ENCODE results near the gene VENTX. TPM values are rescaled to one million over a fixed set of nuclear protein-coding genes. Genes with fewer than 3 reads are reported as not detected.

VENTX gene
- total and polyA plus RNA-seq, 7 donors = 0.36 to 1.4 (median 0.83) TPM; not detected in 2

GRCh38 chr10:133190225-133190624, 47.4 kb upstream of the VENTX start:
- Histone ChIP-seq H3K9me3 (peaks cover 0 to 2% (median 0%) of the 10 kb centered on the region in 4 donors), H3K4me3 (no peak overlapping the region), H3K27ac (no peak overlapping the region), H3K27me3 (peaks cover 0 to 29% (median 0%) of the 10 kb centered on the region in 3 donors), H3K36me3 (no peaks in the 10 kb centered on the region), H3K4me1 (no peaks in the 10 kb centered on the region)
- DNase-seq = no peak
- WGBS, 2 donors = 95 to 96% methylated on average over 10 of the region's 10 CpGs
- TF ChIP-seq EP300 (IDR thresholded peaks at IDR 0.05) (no peak), POLR2A (IDR thresholded peaks at IDR 0.05) (no peak), POLR2AphosphoS5 (IDR thresholded peaks at IDR 0.05) (no peak)
- TF ChIP-seq, protein P1, sequence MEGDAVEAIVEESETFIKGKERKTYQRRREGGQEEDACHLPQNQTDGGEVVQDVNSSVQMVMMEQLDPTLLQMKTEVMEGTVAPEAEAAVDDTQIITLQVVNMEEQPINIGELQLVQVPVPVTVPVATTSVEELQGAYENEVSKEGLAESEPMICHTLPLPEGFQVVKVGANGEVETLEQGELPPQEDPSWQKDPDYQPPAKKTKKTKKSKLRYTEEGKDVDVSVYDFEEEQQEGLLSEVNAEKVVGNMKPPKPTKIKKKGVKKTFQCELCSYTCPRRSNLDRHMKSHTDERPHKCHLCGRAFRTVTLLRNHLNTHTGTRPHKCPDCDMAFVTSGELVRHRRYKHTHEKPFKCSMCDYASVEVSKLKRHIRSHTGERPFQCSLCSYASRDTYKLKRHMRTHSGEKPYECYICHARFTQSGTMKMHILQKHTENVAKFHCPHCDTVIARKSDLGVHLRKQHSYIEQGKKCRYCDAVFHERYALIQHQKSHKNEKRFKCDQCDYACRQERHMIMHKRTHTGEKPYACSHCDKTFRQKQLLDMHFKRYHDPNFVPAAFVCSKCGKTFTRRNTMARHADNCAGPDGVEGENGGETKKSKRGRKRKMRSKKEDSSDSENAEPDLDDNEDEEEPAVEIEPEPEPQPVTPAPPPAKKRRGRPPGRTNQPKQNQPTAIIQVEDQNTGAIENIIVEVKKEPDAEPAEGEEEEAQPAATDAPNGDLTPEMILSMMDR (IDR thresholded peaks at IDR 0.05) = no peak
- intact Hi-C loops (cut with DNase I) = no loop called here

- H3K36me3 ChIP-seq = no peaks in the 10 kb centered on the region
- no peaks in the 10 kb centered on the region for H3K4me1 ChIP-seq
- H3K9me3 ChIP-seq = peaks cover 0 to 2% (median 0%) of the 10 kb centered on the region in 4 donors
- intact Hi-C loops (cut with DNase I) = no loop called here
- TF ChIP-seq POLR2AphosphoS5 (IDR thresholded peaks at IDR 0.05) = no peak
- TF ChIP-seq EP300 (IDR thresholded peaks at IDR 0.05) = no peak
- TF ChIP-seq POLR2A (IDR thresholded peaks at IDR 0.05) = no peak
- TF ChIP-seq, protein P1 (IDR thresholded peaks at IDR 0.05) = no peak
- H3K27me3 ChIP-seq = peaks cover 0 to 22% (median 0%) of the 10 kb centered on the region in 3 donors
- H3K4me3 ChIP-seq = no peak overlapping the region
- no peak for DNase-seq
- no peak overlapping the region for H3K27ac ChIP-seq
- WGBS, 2 donors = 87 to 92% methylated on average over 4 of the region's 4 CpGs
Measured at GRCh38 chr10:133191651-133192050, 46.0 kb upstream of the VENTX start.

DNA sequence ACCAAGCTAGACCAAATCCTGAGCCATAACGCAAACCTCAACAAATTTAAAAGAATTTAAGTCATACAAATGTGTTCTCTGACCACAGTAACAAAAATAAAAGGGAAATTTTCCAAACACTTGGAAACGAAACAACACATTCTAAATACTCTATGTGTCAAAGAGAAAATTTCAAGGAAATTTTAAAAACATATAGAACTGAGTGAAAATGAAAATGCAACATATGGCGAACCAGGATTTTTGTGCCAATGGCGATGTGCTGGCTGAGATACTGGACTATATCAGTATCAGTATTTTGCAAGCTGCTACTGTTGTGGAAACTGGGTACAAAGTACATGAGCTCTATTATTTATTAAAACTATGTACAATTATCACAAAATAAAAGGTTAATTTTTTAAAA, 43.5 kb upstream of the VENTX start:
- H3K36me3 ChIP-seq = no peaks in the 10 kb centered on the region
- H3K27ac ChIP-seq = no peak overlapping the region
- no peak for TF ChIP-seq POLR2AphosphoS5 (IDR thresholded peaks at IDR 0.05)
- TF ChIP-seq POLR2A (IDR thresholded peaks at IDR 0.05) = no peak
- TF ChIP-seq, protein P1 (IDR thresholded peaks at IDR 0.05) = no peak
- TF ChIP-seq EP300 (IDR thresholded peaks at IDR 0.05) = no peak
- 78 to 89% methylated on average over 4 of the region's 4 CpGs for WGBS, 2 donors
- no peaks in the 10 kb centered on the region for H3K4me1 ChIP-seq
- DNase-seq = no peak
- intact Hi-C loops (cut with DNase I) = no loop called here
- peaks cover 0 to 3% (median 0%) of the 10 kb centered on the region in 3 donors for H3K27me3 ChIP-seq
- no peak overlapping the region for H3K4me3 ChIP-seq
- peaks cover 0 to 2% (median 0%) of the 10 kb centered on the region in 4 donors for H3K9me3 ChIP-seq

- 83 to 88% methylated on average over 19 of the region's 19 CpGs for WGBS, 2 donors
- peaks cover 0 to 2% (median 0%) of the 10 kb centered on the region in 4 donors for H3K9me3 ChIP-seq
- no peak for DNase-seq
Measured at GRCh38 chr10:133195096-133195495, 42.6 kb upstream of the VENTX start.

More at GRCh38 chr10:133195096-133195495, 42.6 kb upstream of the VENTX start:
- no peaks in the 10 kb centered on the region for H3K27me3 ChIP-seq
- H3K36me3 ChIP-seq = no peaks in the 10 kb centered on the region
- H3K4me3 ChIP-seq = no peak overlapping the region
- no peaks in the 10 kb centered on the region for H3K4me1 ChIP-seq
- H3K27ac ChIP-seq = no peak overlapping the region
- TF ChIP-seq EP300 (IDR thresholded peaks at IDR 0.05) = no peak
- no peak for TF ChIP-seq POLR2A (IDR thresholded peaks at IDR 0.05)
- TF ChIP-seq, protein P1 (IDR thresholded peaks at IDR 0.05) = no peak
- TF ChIP-seq POLR2AphosphoS5 (IDR thresholded peaks at IDR 0.05) = no peak
- intact Hi-C loops (cut with DNase I) = no loop called here

Measured in sigmoid colon (tissue), 7 donors.